Measurements from ENCODE around the gene ULK3. TPM values are rescaled to one million over a fixed set of nuclear protein-coding genes. Genes with fewer than 3 reads are reported as not detected.

The ULK3 gene
- total RNA-seq, 1 donor from 2014 or later = 47.5 TPM

GRCh38 chr15:74808078-74808839, 34.7 kb downstream of the ULK3 start:
- intact Hi-C loops (cut with micrococcal nuclease) = no loop called here

DNA sequence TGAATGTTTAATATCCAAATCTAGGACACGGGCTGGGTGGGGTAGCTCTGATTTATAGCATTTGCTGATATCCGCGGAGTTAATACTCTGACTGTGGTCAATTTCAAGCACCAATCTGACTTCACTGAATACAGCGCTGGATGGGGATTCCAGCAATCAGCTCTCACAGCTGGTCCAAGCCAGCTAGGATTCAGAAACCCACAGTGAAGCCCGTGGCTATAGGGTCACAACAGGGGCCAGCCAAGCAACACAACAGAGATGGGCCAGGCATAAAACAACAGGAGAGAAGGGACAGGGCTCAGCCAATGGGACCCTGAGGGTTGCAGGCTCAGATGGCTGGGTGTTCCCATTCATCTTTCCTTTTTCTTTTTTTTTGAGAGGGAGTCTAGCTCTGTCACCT, 35.7 kb downstream of the ULK3 start:
- no peak for ATAC-seq
- DNase-seq = no peak
- intact Hi-C loops (cut with micrococcal nuclease) = no loop called here

More at GRCh38 chr15:74808078-74808839, 34.7 kb downstream of the ULK3 start:
- DNase-seq = peak; percentile 69
- ATAC-seq = peak; percentile 71

DNA sequence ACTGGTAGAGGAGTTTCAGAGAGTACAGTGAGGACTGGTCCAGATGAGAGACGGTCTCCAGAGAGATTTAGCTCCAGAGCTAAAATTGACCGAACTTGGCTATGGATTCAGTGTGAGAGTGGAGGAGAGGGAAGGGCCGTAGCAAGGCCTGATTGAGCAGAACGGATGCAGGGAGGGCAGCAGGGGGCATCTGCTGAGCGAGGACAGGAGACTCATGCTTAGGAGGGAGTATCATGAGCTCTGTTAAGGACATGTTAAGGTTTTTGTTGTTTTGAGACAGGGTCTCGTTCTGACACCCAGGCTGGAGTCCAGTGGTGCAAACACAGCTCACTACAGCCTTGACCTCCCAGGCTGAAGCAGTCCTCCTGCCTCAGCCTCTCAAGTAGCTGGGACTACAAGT, 38.0 kb downstream of the ULK3 start:
- ATAC-seq (no peak), DNase-seq (no peak)
- intact Hi-C loops (cut with micrococcal nuclease) = no loop called here

DNA sequence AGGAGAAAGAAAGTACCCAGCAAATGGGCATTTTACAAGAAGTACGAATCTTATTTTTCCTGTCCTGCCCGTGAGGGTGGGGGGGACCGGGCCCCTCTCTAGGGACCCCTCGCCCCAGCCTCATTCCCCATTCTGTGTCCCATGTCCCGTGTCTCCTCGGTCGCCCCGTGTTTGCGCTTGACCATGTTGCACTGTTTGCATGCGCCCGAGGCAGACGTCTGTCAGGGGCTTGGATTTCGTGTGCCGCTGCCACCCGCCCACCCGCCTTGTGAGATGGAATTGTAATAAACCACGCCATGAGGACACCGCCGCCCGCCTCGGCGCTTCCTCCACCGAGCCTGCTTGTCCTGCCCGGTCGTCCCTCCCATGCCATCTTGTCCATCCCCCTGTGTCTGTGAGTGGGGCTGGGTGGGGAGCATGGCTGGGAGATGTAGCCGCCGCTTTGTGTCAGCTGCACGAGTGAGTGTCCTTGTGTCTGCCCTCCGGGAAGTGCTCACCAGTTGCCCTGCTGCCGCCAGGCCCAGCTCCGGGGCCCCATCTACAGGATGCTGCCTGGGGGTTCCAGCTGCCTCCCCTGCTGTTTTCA, 40.0 kb downstream of the ULK3 start:
- DNase-seq = peak; percentile 34
- intact Hi-C loops (cut with micrococcal nuclease) = no loop called here
- ATAC-seq = no peak

GRCh38 chr15:74802290-74802689, 40.7 kb downstream of the ULK3 start:
- intact Hi-C loops (cut with micrococcal nuclease) = no loop called here
- ATAC-seq (no peak), DNase-seq (no peak)

DNA sequence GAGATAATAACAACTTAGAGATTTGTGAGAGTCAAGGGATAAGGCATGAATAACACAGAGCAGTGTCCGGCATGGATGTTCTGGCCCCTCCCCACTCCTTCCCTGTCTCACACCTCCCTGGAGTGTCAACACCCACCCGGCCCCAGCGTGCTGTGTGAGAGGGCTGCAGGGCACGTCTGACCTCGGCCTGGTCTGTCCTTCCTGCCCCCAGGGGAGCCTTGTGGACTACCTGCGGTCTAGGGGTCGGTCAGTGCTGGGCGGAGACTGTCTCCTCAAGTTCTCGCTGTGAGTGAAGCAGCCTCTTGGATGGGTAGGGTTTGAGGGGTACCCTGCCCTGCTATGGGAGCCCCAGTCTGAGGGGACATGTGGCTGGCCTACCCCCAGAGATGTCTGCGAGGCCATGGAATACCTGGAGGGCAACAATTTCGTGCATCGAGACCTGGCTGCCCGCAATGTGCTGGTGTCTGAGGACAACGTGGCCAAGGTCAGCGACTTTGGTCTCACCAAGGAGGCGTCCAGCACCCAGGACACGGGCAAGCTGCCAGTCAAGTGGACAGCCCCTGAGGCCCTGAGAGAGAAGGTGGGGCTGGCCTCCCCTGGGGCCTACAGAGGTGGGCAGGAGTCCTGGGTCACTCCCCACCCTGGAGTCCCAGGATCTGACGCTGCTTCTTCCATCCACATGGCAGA, 41.5 kb downstream of the ULK3 start:
- DNase-seq (no peak), ATAC-seq (no peak)
- intact Hi-C loops (cut with micrococcal nuclease) = no loop called here

GRCh38 chr15:74800559-74801094, 42.3 kb downstream of the ULK3 start:
- intact Hi-C loops (cut with micrococcal nuclease) = no loop called here
- ATAC-seq (no peak), DNase-seq (peak; percentile 38)

DNA sequence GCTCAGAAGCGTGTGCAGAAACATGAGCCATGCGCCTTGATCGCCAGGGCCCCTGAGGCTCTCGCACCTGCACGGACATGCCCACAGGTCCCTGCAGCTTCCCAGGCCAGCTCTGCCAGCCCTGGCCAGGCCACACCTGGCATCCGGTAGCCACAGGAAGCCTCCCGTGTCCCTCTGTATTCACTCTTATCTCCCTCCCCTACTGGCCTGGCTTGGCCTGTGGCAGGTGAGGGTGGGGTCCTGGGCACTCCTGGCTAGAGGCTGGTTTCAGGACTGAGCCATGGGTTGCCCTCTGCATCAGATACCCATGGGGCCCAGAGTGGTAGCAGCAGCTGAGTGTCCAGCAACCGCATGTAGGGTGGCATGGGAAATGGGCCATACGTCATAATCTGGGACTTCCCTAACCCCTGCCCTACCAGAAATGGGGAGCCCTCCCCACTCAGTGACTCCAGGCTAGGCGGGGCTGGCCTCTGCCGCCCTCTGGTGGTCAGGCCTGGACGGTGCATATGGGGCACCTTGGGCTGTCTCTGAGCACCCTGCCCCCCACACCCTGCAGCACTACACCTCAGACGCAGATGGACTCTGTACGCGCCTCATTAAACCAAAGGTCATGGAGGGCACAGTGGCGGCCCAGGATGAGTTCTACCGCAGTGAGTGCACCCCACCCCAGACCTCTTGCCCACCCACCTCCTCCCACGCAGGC, 42.9 kb downstream of the ULK3 start:
- DNase-seq (peak; percentile 86), ATAC-seq (peak; percentile 81)
- intact Hi-C loops (cut with micrococcal nuclease) = no loop called here

DNA sequence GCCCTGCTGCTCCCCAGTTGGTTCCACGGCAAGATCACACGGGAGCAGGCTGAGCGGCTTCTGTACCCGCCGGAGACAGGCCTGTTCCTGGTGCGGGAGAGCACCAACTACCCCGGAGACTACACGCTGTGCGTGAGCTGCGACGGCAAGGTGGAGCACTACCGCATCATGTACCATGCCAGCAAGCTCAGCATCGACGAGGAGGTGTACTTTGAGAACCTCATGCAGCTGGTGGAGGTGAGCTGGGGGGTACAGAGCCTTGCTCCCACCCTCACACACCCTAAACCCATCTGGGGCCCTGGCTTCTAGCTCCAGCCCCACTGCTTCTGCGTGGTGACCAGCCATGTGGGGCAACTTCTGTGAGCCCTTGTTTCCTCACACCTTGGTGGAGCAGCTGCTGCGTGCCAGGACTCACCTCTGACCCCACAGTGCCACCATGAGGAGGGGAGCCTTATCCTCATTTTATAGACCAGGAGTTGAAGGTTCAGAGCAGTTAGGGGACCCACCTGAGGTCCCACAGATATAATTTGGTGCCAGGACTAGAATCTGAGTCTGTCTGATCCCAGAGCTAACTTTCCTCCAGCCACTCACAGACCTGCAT, 43.6 kb downstream of the ULK3 start:
- intact Hi-C loops (cut with micrococcal nuclease) = no loop called here
- DNase-seq = no peak
- ATAC-seq = no peak

GRCh38 chr15:74798388-74799254, 44.3 kb downstream of the ULK3 start:
- peak; percentile 83 for DNase-seq
- ATAC-seq = peak; percentile 78
- intact Hi-C loops (cut with micrococcal nuclease) = no loop called here

DNA sequence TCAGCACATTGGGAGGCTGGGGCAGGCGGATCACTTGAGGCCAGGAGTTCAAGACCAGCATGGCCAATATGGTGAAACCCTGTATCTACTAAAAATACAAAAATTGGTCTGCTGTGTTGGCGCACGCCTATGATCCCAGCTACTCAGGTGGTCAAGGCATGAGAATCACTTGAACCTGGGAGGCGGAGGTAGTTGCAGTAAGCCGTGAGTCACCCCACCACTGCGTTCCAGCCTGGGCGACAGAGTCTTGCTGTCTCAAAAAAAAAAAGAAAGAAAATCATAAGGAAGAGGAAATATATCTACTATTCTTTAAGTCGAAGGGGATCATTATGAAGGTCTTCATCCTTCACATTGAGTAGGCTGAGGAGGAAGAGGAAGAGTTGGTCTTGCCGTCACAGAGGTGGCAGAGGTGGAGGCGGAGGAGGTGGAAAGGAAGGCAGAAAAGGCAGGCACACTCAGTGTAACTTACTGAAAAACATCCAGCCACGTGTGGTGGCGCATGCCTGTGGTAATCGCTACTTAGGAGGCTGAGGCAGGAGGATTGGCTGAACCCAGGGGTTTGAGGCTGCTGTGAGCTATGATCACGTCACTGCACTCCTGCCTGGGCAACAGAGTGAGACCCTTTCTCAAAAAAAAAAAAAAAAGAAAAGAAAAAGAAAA, 46.9 kb downstream of the ULK3 start:
- intact Hi-C loops (cut with micrococcal nuclease) = no loop called here
- DNase-seq = no peak
- ATAC-seq = no peak

GRCh38 chr15:74794970-74795349, 48.0 kb downstream of the ULK3 start:
- no peak for DNase-seq
- ATAC-seq = no peak
- intact Hi-C loops (cut with micrococcal nuclease) = no loop called here

DNA sequence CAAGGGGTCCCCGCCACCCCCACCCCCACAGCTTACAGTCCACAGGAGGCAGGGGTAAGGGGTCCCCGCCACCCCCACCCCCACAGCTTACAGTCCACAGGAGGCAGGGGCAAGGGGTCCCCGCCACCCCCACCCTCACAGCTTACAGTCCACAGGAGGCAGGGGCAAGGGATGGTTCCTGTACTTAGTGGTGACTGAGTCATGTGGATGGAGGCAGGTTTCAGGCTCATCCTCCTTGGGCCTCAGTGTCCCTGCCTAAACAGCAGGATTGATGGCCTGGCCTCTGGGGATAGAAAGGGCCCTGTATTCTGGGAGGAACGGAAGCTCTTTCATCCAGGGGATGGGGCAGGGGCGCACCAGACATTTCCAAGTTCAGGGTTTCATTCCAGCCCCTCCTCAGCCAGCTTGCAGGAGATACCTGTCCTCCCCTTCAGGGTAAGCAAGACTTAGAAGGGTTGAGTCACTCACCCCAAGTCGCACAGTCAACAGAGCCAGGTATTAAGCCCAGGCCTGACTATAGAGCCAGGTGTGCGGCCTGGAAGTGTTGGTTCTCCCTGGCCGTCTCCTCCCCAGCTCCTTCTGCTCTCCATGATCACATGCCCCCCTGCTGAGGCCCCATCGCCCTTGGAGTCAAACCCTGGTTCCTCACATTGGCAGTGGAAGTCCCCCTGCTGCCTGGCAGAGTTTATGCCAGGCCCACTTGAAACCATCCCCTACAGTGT, 48.5 kb downstream of the ULK3 start:
- intact Hi-C loops (cut with micrococcal nuclease) = no loop called here
- DNase-seq = no peak
- no peak for ATAC-seq

DNA sequence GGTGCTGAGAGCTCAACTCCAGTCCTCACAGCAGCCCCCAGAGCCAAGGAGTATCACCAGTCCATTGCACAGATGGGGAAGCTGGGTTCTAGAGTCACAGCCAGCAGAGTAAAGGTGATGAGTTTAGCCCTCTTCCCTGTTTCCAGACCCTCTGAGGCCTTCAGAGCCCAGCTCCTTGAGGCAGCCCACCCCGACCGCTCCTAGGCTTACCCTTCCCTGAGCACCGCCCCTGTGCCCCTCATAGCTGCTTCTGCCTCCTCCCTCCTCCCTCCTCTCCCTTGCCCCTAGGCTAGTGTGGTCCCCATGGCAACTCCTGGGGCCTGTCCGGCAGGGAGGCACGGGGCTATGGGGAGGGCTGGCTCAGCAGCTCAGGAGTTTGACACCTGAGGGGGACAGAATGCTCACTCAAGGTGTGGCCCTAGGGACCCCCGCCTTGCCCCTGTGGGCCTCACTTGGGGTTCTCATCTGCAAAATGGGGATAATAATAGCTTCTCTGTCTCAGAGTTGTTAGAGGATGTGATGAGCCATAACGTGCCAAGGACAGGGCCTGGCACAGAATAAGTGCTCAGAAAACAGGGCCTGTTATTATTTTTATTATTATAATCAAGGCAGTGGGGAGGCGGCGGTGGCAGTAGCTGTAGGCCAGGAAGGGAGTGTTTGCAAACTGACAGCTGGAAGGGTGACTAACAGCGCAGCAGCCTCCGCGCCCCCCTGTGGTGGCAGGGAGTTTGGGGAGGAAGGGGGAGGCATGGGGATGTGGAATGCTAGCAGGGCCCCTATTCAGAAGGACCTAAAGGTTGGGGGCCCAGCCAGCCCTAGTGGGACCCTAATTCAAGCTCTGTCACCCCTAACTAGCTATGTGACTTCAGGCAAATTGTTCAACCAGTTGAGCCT, 49.6 kb downstream of the ULK3 start:
- intact Hi-C loops (cut with micrococcal nuclease) = no loop called here
- DNase-seq (peak; percentile 55), ATAC-seq (no peak)

GRCh38 chr15:74792227-74793016, 50.5 kb downstream of the ULK3 start:
- intact Hi-C loops (cut with micrococcal nuclease) = no loop called here
- DNase-seq (peak; percentile 52), ATAC-seq (no peak)
